Prostate gland (tissue), 2 donors: ENCODE results near the gene KIF18B.

Source experiments
- CTCF ChIP-seq, 4 experiments: fragments of 200-600 bp in 2 of 4; fragments of 450-650 bp in 2 of 4; sonication (generic) in 2 of 4; IDR thresholded peaks; 1 replicate in 3 of 4; 2 replicates in 1 of 4; pipeline ENCODE4 v1.5.1; 2016 to 2019; ENCODE audit warnings: antibody characterized with exemption in 4 of 4, mild to moderate bottlenecking in 2 of 4, moderate library complexity in 2 of 4
- POLR2A ChIP-seq: fragments of 450-650 bp; IDR thresholded peaks from one replicate; pipeline ENCODE4 v1.6.1; 2016; ENCODE audit warnings: antibody characterized with exemption, mild to moderate bottlenecking
- POLR2AphosphoS5 ChIP-seq: sonication (generic); formaldehyde crosslinking; IDR thresholded peaks from one replicate; pipeline ENCODE4 v1.6.1; 2017; ENCODE audit warnings: antibody characterized with exemption

GRCh38 chr17:44920565-44920940 lies 27.0 kb downstream of the KIF18B start:
- no peak for TF ChIP-seq CTCF (IDR thresholded peaks at IDR 0.05)
- TF ChIP-seq POLR2AphosphoS5: no peak
- TF ChIP-seq POLR2A: no peak
